Measurements from ENCODE around the gene TMEM17. TPM values are rescaled to one million over a fixed set of nuclear protein-coding genes. Genes with fewer than 3 reads are reported as not detected.

Gene TMEM17
- total RNA-seq, 1 donor from 2014 or later: 1.8 TPM

GRCh38 chr2:62461017-62461553 lies 44.9 kb downstream of the TMEM17 start:
- H3K4me3 Mint-ChIP-seq: no peak overlapping the region
- Histone ChIP-seq H3K4me1 (peaks cover 45% of the 10 kb centered on the region), H3K4me2 (no peak overlapping the region), H3K4me3 (no peak overlapping the region), H3K9ac (no peak overlapping the region), H3K27me3 (no peaks in the 10 kb centered on the region), H3K27ac (no peak overlapping the region), H2AFZ (replicated peaks) (no peak overlapping the region), H3F3A (ENCODE audit: low read depth) (peaks cover 32% of the 10 kb centered on the region), H3K79me2 (ENCODE audit: low read depth) (no peaks in the 10 kb centered on the region), H4K20me1 (ENCODE audit: low read depth) (no peaks in the 10 kb centered on the region), H3K36me3 (no peaks in the 10 kb centered on the region), H3K9me3 (ENCODE audit: low read depth) (no peaks in the 10 kb centered on the region)
- TF ChIP-seq EZH2 (IDR thresholded peaks at IDR 0.05) (no peak), CTCF (IDR thresholded peaks at IDR 0.05) (no peak), EZH2phosphoT487 (IDR thresholded peaks at IDR 0.05) (no peak)
- no peaks in the 10 kb centered on the region for H3K9me3 Mint-ChIP-seq
- peaks cover 69% of the 10 kb centered on the region for H3K4me1 Mint-ChIP-seq
- H3K27me3 Mint-ChIP-seq (ENCODE audit: insufficient read depth, low read depth): peaks cover 5% of the 10 kb centered on the region
- H3K36me3 Mint-ChIP-seq: no peaks in the 10 kb centered on the region
- no peak for DNase-seq (ENCODE audit: low spot score)
- no peak overlapping the region for H3K27ac Mint-ChIP-seq

- peaks cover 36% of the 10 kb centered on the region for H3K4me1 ChIP-seq
- H3K4me2 ChIP-seq: peak overlapping the region; percentile 2
- H3K36me3 Mint-ChIP-seq: no peaks in the 10 kb centered on the region
- H3K79me2 ChIP-seq (ENCODE audit: low read depth): no peaks in the 10 kb centered on the region
- H3K27me3 ChIP-seq: no peaks in the 10 kb centered on the region
- no peaks in the 10 kb centered on the region for H3K9me3 ChIP-seq (ENCODE audit: low read depth)
- no peak overlapping the region for H2AFZ ChIP-seq (replicated peaks)
- no peak overlapping the region for H3K4me3 Mint-ChIP-seq
- H3K9ac ChIP-seq: no peak overlapping the region
- H3K27me3 Mint-ChIP-seq (ENCODE audit: insufficient read depth, low read depth): peaks cover 5% of the 10 kb centered on the region
- no peak overlapping the region for H3K4me3 ChIP-seq
- H3K27ac Mint-ChIP-seq: peak overlapping the region; percentile 84
- H3K36me3 ChIP-seq: no peaks in the 10 kb centered on the region
- H3K4me1 Mint-ChIP-seq: peaks cover 65% of the 10 kb centered on the region
- no peak for DNase-seq (ENCODE audit: low spot score)
- no peak for TF ChIP-seq CTCF (IDR thresholded peaks at IDR 0.05)
- no peak for TF ChIP-seq EZH2phosphoT487 (IDR thresholded peaks at IDR 0.05)
- TF ChIP-seq EZH2 (IDR thresholded peaks at IDR 0.05): no peak
- no peak overlapping the region for H3K27ac ChIP-seq
- H4K20me1 ChIP-seq (ENCODE audit: low read depth): no peaks in the 10 kb centered on the region
- peaks cover 27% of the 10 kb centered on the region for H3F3A ChIP-seq (ENCODE audit: low read depth)
- no peaks in the 10 kb centered on the region for H3K9me3 Mint-ChIP-seq
Measured at GRCh38 chr2:62460175-62460574, 45.8 kb downstream of the TMEM17 start.

GRCh38 chr2:62459672-62460071 lies 46.3 kb downstream of the TMEM17 start:
- Histone ChIP-seq H3K27ac (no peak overlapping the region), H3K4me2 (no peak overlapping the region), H3K4me1 (peaks cover 31% of the 10 kb centered on the region), H3K36me3 (no peaks in the 10 kb centered on the region), H4K20me1 (ENCODE audit: low read depth) (no peaks in the 10 kb centered on the region), H3K79me2 (ENCODE audit: low read depth) (no peaks in the 10 kb centered on the region), H3K9me3 (ENCODE audit: low read depth) (no peaks in the 10 kb centered on the region), H3K27me3 (no peaks in the 10 kb centered on the region), H3K9ac (no peak overlapping the region), H2AFZ (replicated peaks) (no peak overlapping the region), H3K4me3 (no peak overlapping the region), H3F3A (ENCODE audit: low read depth) (peaks cover 22% of the 10 kb centered on the region)
- H3K4me1 Mint-ChIP-seq: peaks cover 61% of the 10 kb centered on the region
- no peaks in the 10 kb centered on the region for H3K9me3 Mint-ChIP-seq
- DNase-seq (ENCODE audit: low spot score): no peak
- peaks cover 4% of the 10 kb centered on the region for H3K27me3 Mint-ChIP-seq (ENCODE audit: insufficient read depth, low read depth)
- no peaks in the 10 kb centered on the region for H3K36me3 Mint-ChIP-seq
- TF ChIP-seq EZH2phosphoT487 (IDR thresholded peaks at IDR 0.05): no peak
- no peak for TF ChIP-seq CTCF (IDR thresholded peaks at IDR 0.05)
- H3K27ac Mint-ChIP-seq: no peak overlapping the region
- no peak overlapping the region for H3K4me3 Mint-ChIP-seq

Measured in neural progenitor cell (in vitro differentiated cells).